ENCODE data around the gene PUM1. TPM values are rescaled to one million over a fixed set of nuclear protein-coding genes. Genes with fewer than 3 reads are reported as not detected.
A peak's percentile ranks its signal among the peaks of the same experiment; 100 is the strongest.

Gene PUM1
- total RNA-seq, 4 donors from 2014 or later, result 71.7 to 112 (median 83.0) TPM

- no peak for DNase-seq (ENCODE audit: extremely low spot score)
- intact Hi-C loops (cut with DNase I), result loop anchor here (5.0 kb wide), 1 partner anchor 56 kb away; no protein-coding TSS in a partner anchor
- Histone ChIP-seq H3K4me3 (no peak overlapping the region), H3K9me3 (no peaks in the 10 kb centered on the region), H3K36me3 (peaks cover 0 to 35% (median 21%) of the 10 kb centered on the region in 4 donors), H3K4me1 (peaks cover 34 to 53% (median 51%) of the 10 kb centered on the region in 4 donors), H3K27ac (replicated peaks in 1 of 4) (peak overlapping the region in 1 of 4 donors; percentile 25), H3K27me3 (no peaks in the 10 kb centered on the region)
- TF ChIP-seq POLR2AphosphoS5 (IDR thresholded peaks at IDR 0.05), result no peak
- WGBS, result 90% methylated on average over 2 of the region's 2 CpGs
Observed at GRCh38 chr1:31006747-31007146, 58.8 kb downstream of the PUM1 start.

GRCh38 chr1:31005617-31006166 lies 59.8 kb downstream of the PUM1 start:
- WGBS, result 87% methylated on average over 6 of the region's 6 CpGs
- TF ChIP-seq POLR2A (IDR thresholded peaks at IDR 0.05; ENCODE audit: low read depth), result no peak
- TF ChIP-seq CTCF (IDR thresholded peaks at IDR 0.05), result no peak
- no peak for TF ChIP-seq EP300 (IDR thresholded peaks at IDR 0.05)
- TF ChIP-seq POLR2AphosphoS5 (IDR thresholded peaks at IDR 0.05), result no peak
- DNase-seq (ENCODE audit: extremely low spot score), result no peak
- peaks cover 29 to 42% (median 41%) of the 10 kb centered on the region in 4 donors for H3K4me1 ChIP-seq
- no peak overlapping the region for H3K4me3 ChIP-seq
- peaks cover 0 to 39% (median 21%) of the 10 kb centered on the region in 4 donors for H3K36me3 ChIP-seq
- H3K27me3 ChIP-seq, result no peaks in the 10 kb centered on the region
- intact Hi-C loops (cut with DNase I), result loop anchor here (5.0 kb wide), 1 partner anchor 57 kb away; no protein-coding TSS in a partner anchor
- no peaks in the 10 kb centered on the region for H3K9me3 ChIP-seq
- H3K27ac ChIP-seq (replicated peaks in 1 of 4), result no peak overlapping the region

GRCh38 chr1:31005198-31005597 lies 60.3 kb downstream of the PUM1 start:
- Histone ChIP-seq H3K9me3 (no peaks in the 10 kb centered on the region), H3K27me3 (no peaks in the 10 kb centered on the region), H3K27ac (replicated peaks in 1 of 4) (no peak overlapping the region), H3K36me3 (peaks cover 0 to 39% (median 21%) of the 10 kb centered on the region in 4 donors), H3K4me1 (peaks cover 24 to 37% (median 36%) of the 10 kb centered on the region in 4 donors), H3K4me3 (no peak overlapping the region)
- WGBS, result 83% methylated on average over 3 of the region's 3 CpGs
- DNase-seq (ENCODE audit: extremely low spot score), result no peak
- intact Hi-C loops (cut with DNase I), result loop anchor here (5.0 kb wide), 1 partner anchor 57 kb away; no protein-coding TSS in a partner anchor
- TF ChIP-seq POLR2A (IDR thresholded peaks at IDR 0.05; ENCODE audit: low read depth), result no peak
- no peak for TF ChIP-seq CTCF (IDR thresholded peaks at IDR 0.05)
- TF ChIP-seq EP300 (IDR thresholded peaks at IDR 0.05), result no peak
- no peak for TF ChIP-seq POLR2AphosphoS5 (IDR thresholded peaks at IDR 0.05)

- Histone ChIP-seq H3K4me3 (no peak overlapping the region), H3K36me3 (peaks cover 0 to 39% (median 21%) of the 10 kb centered on the region in 4 donors), H3K27me3 (no peaks in the 10 kb centered on the region), H3K27ac (replicated peaks in 1 of 4) (no peak overlapping the region), H3K9me3 (no peaks in the 10 kb centered on the region), H3K4me1 (peaks cover 22 to 31% (median 28%) of the 10 kb centered on the region in 4 donors)
- no peak for DNase-seq (ENCODE audit: extremely low spot score)
- intact Hi-C loops (cut with DNase I), result loop anchor here (5.0 kb wide), 1 partner anchor 33 kb away; no protein-coding TSS in a partner anchor
- TF ChIP-seq POLR2AphosphoS5 (IDR thresholded peaks at IDR 0.05) (no peak), EP300 (IDR thresholded peaks at IDR 0.05) (no peak), CTCF (IDR thresholded peaks at IDR 0.05) (no peak), POLR2A (IDR thresholded peaks at IDR 0.05; ENCODE audit: low read depth) (no peak)
Observed at GRCh38 chr1:31004231-31004621, 61.3 kb downstream of the PUM1 start.

GRCh38 chr1:31003613-31004230 lies 61.8 kb downstream of the PUM1 start:
- intact Hi-C loops (cut with DNase I), result loop anchor here (5.0 kb wide), 1 partner anchor 34 kb away; no protein-coding TSS in a partner anchor
- H3K4me1 ChIP-seq, result peaks cover 21 to 31% (median 23%) of the 10 kb centered on the region in 4 donors
- H3K27me3 ChIP-seq, result no peaks in the 10 kb centered on the region
- no peak for DNase-seq (ENCODE audit: extremely low spot score)
- no peak overlapping the region for H3K27ac ChIP-seq (replicated peaks in 1 of 4)
- TF ChIP-seq EP300 (IDR thresholded peaks at IDR 0.05) (no peak), CTCF (IDR thresholded peaks at IDR 0.05) (no peak), POLR2AphosphoS5 (IDR thresholded peaks at IDR 0.05) (no peak)
- H3K9me3 ChIP-seq, result no peaks in the 10 kb centered on the region
- no peak overlapping the region for H3K4me3 ChIP-seq
- WGBS, result 91% methylated on average over 6 of the region's 6 CpGs
- peaks cover 0 to 39% (median 21%) of the 10 kb centered on the region in 4 donors for H3K36me3 ChIP-seq

Measured in esophagus muscularis mucosa (tissue), 4 donors.